CD4-positive, alpha-beta memory T cell (primary cell): Measurements from ENCODE around the gene KRTAP5-8. TPM values are rescaled to one million over a fixed set of nuclear protein-coding genes. Genes with fewer than 3 reads are reported as not detected.
"Not testable (repeated sequence)": the region's sequence is repeated elsewhere in the genome, so short reads cannot be mapped to it uniquely, and the experiment has no call there.

Experiments used
- CTCF ChIA-PET: fragments of 350-600 bp; sonication (Branson Sonifier 250); formaldehyde crosslinking; loops from one replicate; lab custom pipeline; 2021; ENCODE audit warnings: inconsistent platforms; ENCODE audit not compliant: partially characterized antibody; lab: Charles Lee
- POLR2A ChIA-PET: fragments of 350-600 bp; sonication (Branson Sonifier 250); formaldehyde crosslinking; loops from one replicate; lab custom pipeline; 2021; ENCODE audit not compliant: partially characterized antibody; lab: Charles Lee
- DNase-seq, 5 donors: peaks; one replicate each; pipeline versions ENCODE4 v3.0.0 to v3.0.0-alpha.2; 2020 to 2022; ENCODE audit warnings: mixed read lengths in 1 of 5
- H3K27ac ChIP-seq: one replicate; pipeline ENCODE4 v1.7.0; 2013; ENCODE audit warnings: low read depth, low read length
- H3K27me3 ChIP-seq: 2 replicates; pipeline ENCODE4 v1.7.0; 2013; ENCODE audit warnings: mild to moderate bottlenecking, low read length, moderate library complexity; ENCODE audit not compliant: insufficient read depth
- H3K36me3 ChIP-seq: 2 replicates; pipeline ENCODE4 v1.7.0; 2013; ENCODE audit warnings: mild to moderate bottlenecking, low read length, moderate library complexity; ENCODE audit not compliant: insufficient read depth
- H3K4me1 ChIP-seq: 2 replicates; pipeline ENCODE4 v1.7.0; 2013; ENCODE audit warnings: mild to moderate bottlenecking, low read length, moderate library complexity; ENCODE audit not compliant: insufficient read depth
- H3K4me3 ChIP-seq, 2 donors: one replicate each; pipeline ENCODE4 v1.7.0; 2013; ENCODE audit warnings: low read length in 2 of 2, mild to moderate bottlenecking in 1 of 2
- H3K9me3 ChIP-seq, 2 donors: one replicate each; pipeline ENCODE4 v1.7.0; 2013; ENCODE audit warnings: low read length in 2 of 2, control low read depth in 1 of 2; ENCODE audit not compliant: control insufficient read depth in 1 of 2
- H3K27ac Mint-ChIP-seq, 7 donors: one replicate each; pipeline ENCODE4 v1.8.0; 2020 to 2021; ENCODE audit warnings: mixed read lengths in 7 of 7, mild to moderate bottlenecking in 6 of 7, inconsistent platforms in 3 of 7, moderate library complexity in 3 of 7
- H3K27me3 Mint-ChIP-seq, 2 donors: one replicate each; pipeline ENCODE4 v1.8.0; 2020 to 2021; ENCODE audit warnings: mixed read lengths in 2 of 2
- H3K36me3 Mint-ChIP-seq, 2 donors: one replicate each; pipeline ENCODE4 v1.8.0; 2020 to 2021; ENCODE audit warnings: mixed read lengths in 2 of 2, inconsistent platforms in 1 of 2, mild to moderate bottlenecking in 1 of 2
- H3K4me1 Mint-ChIP-seq, 4 donors: one replicate each; pipeline ENCODE4 v1.8.0; 2020 to 2021; ENCODE audit warnings: mixed read lengths in 4 of 4, mild to moderate bottlenecking in 1 of 4
- H3K4me3 Mint-ChIP-seq, 8 donors: one replicate each; pipeline ENCODE4 v1.8.0; 2020 to 2021; ENCODE audit warnings: mixed read lengths in 8 of 8, mild to moderate bottlenecking in 7 of 8, moderate library complexity in 6 of 8, inconsistent platforms in 3 of 8
- H3K9me3 Mint-ChIP-seq, 8 donors: one replicate each; pipeline ENCODE4 v1.8.0; 2020 to 2021; ENCODE audit warnings: mixed read lengths in 8 of 8, mild to moderate bottlenecking in 5 of 8, inconsistent platforms in 3 of 8, moderate library complexity in 1 of 8
- intact Hi-C: fragments of 100-400 bp; cut with micrococcal nuclease; formaldehyde crosslinking; loops from one replicate; pipeline ENCODE4 v1.15.1; 2023
- polyA plus RNA-seq, 2 donors: library from polyadenylated mRNA; unstranded; fragments of 300-500 nt; fragmentation: Illumina TruSeq; gene quantifications; one replicate each; pipeline ENCODE4 v1.2.3, GENCODE V29; 2021
- total RNA-seq, 2 experiments: library from RNA; stranded (reverse); gene quantifications; one replicate each; pipeline ENCODE4 v1.2.3, GENCODE V29; 2021

Gene KRTAP5-8
- total and polyA plus RNA-seq, 4 experiments from 2014 or later, result not detected

GRCh38 chr11:71518506-71519471 lies 19.0 kb upstream of the KRTAP5-8 start:
- H3K4me1 ChIP-seq, result no peaks in the 10 kb centered on the region
- H3K4me3 ChIP-seq, result no peak overlapping the region
- DNase-seq, result no peak
- Mint-ChIP-seq H3K36me3 (no peaks in the 10 kb centered on the region), H3K9me3 (peaks cover 0 to 15% (median 5%) of the 10 kb centered on the region in 8 donors), H3K27me3 (no peaks in the 10 kb centered on the region), H3K4me3 (no peak overlapping the region), H3K27ac (no peak overlapping the region), H3K4me1 (no peaks in the 10 kb centered on the region)
- CTCF ChIA-PET, result no interaction called here
- H3K27ac ChIP-seq, result no peak overlapping the region
- H3K27me3 ChIP-seq, result no peaks in the 10 kb centered on the region
- H3K36me3 ChIP-seq, result no peaks in the 10 kb centered on the region
- POLR2A ChIA-PET, result no interaction called here
- H3K9me3 ChIP-seq, result no peaks in the 10 kb centered on the region
- intact Hi-C loops, result no loop called here

GRCh38 chr11:71519546-71519945 lies 18.3 kb upstream of the KRTAP5-8 start:
- H3K27me3 Mint-ChIP-seq, result no peaks in the 10 kb centered on the region
- H3K9me3 Mint-ChIP-seq, result peaks cover 0 to 15% (median 4%) of the 10 kb centered on the region in 8 donors
- no peak for DNase-seq
- no peaks in the 10 kb centered on the region for H3K36me3 Mint-ChIP-seq
- peak overlapping the region in 1 of 7 donors; percentile 32 for H3K27ac Mint-ChIP-seq
- H3K9me3 ChIP-seq, result no peaks in the 10 kb centered on the region
- H3K36me3 ChIP-seq, result no peaks in the 10 kb centered on the region
- ChIA-PET CTCF (no interaction called here), POLR2A (no interaction called here)
- H3K27ac ChIP-seq, result no peak overlapping the region
- H3K4me3 ChIP-seq, result no peak overlapping the region
- H3K27me3 ChIP-seq, result no peaks in the 10 kb centered on the region
- no peak overlapping the region for H3K4me3 Mint-ChIP-seq
- intact Hi-C loops, result no loop called here
- H3K4me1 ChIP-seq, result no peaks in the 10 kb centered on the region
- no peaks in the 10 kb centered on the region for H3K4me1 Mint-ChIP-seq

GRCh38 chr11:71525188-71525937 lies 12.5 kb upstream of the KRTAP5-8 start:
- intact Hi-C loops, result no loop called here
- Mint-ChIP-seq H3K4me3 (no peak overlapping the region), H3K27me3 (peaks cover 3 to 8% of the 10 kb centered on the region in 2 donors), H3K27ac (no peak overlapping the region), H3K36me3 (no peaks in the 10 kb centered on the region), H3K4me1 (no peaks in the 10 kb centered on the region), H3K9me3 (peaks cover 0 to 8% (median 0%) of the 10 kb centered on the region in 8 donors)
- H3K36me3 ChIP-seq, result no peaks in the 10 kb centered on the region
- H3K4me3 ChIP-seq, result no peak overlapping the region
- H3K9me3 ChIP-seq, result no peaks in the 10 kb centered on the region
- DNase-seq, result no peak
- no peaks in the 10 kb centered on the region for H3K4me1 ChIP-seq
- no peak overlapping the region for H3K27ac ChIP-seq
- ChIA-PET CTCF (no interaction called here), POLR2A (no interaction called here)
- H3K27me3 ChIP-seq, result no peaks in the 10 kb centered on the region

- Histone ChIP-seq H3K4me3 (no peak overlapping the region), H3K27ac (no peak overlapping the region), H3K9me3 (no peaks in the 10 kb centered on the region), H3K36me3 (no peaks in the 10 kb centered on the region), H3K27me3 (no peaks in the 10 kb centered on the region), H3K4me1 (no peaks in the 10 kb centered on the region)
- POLR2A ChIA-PET, result no interaction called here
- Mint-ChIP-seq H3K9me3 (peaks cover 0 to 8% (median 0%) of the 10 kb centered on the region in 8 donors), H3K27ac (no peak overlapping the region), H3K27me3 (peaks cover 3 to 9% of the 10 kb centered on the region in 2 donors), H3K4me1 (no peaks in the 10 kb centered on the region), H3K36me3 (no peaks in the 10 kb centered on the region), H3K4me3 (no peak overlapping the region)
- CTCF ChIA-PET, result no interaction called here
- intact Hi-C loops, result no loop called here
- no peak for DNase-seq
Measured at GRCh38 chr11:71525938-71526495, 11.8 kb upstream of the KRTAP5-8 start.

- H3K27me3 ChIP-seq, H3K4me3 Mint-ChIP-seq, intact Hi-C loops, H3K27ac ChIP-seq, H3K4me3 ChIP-seq, CTCF ChIA-PET, DNase-seq, H3K4me1 ChIP-seq, POLR2A ChIA-PET, H3K9me3 ChIP-seq, H3K4me1 Mint-ChIP-seq, H3K36me3 Mint-ChIP-seq, H3K36me3 ChIP-seq, H3K27ac Mint-ChIP-seq, H3K27me3 Mint-ChIP-seq, H3K9me3 Mint-ChIP-seq: not testable (repeated sequence)
Measured at GRCh38 chr11:71526796-71527575, 10.8 kb upstream of the KRTAP5-8 start, which contains the start of gene KRTAP5-7. Gene KRTAP5-7, plus strand, starts transcription at chr11:71527267. Its CDS starts 34 bp downstream, at chr11:71527301.

- Mint-ChIP-seq H3K27me3 (peaks cover 3 to 9% of the 10 kb centered on the region in 2 donors), H3K4me3 (no peak overlapping the region), H3K27ac (no peak overlapping the region), H3K4me1 (no peaks in the 10 kb centered on the region), H3K9me3 (peaks cover 0 to 8% (median 0%) of the 10 kb centered on the region in 8 donors), H3K36me3 (no peaks in the 10 kb centered on the region)
- DNase-seq, result no peak
- Histone ChIP-seq H3K4me1 (no peaks in the 10 kb centered on the region), H3K27me3 (no peaks in the 10 kb centered on the region), H3K36me3 (no peaks in the 10 kb centered on the region), H3K9me3 (no peaks in the 10 kb centered on the region), H3K4me3 (no peak overlapping the region), H3K27ac (no peak overlapping the region)
- intact Hi-C loops, result no loop called here
- CTCF ChIA-PET, result no interaction called here
- POLR2A ChIA-PET, result no interaction called here
Measured at GRCh38 chr11:71527576-71528210, 10.1 kb upstream of the KRTAP5-8 start.
